Uterus (tissue), 2 donors: Measurements from ENCODE around the gene RREB1.

Source experiments
- CTCF ChIP-seq, 4 experiments: fragments of 200-600 bp in 2 of 4; fragments of 450-650 bp in 2 of 4; sonication (generic) in 2 of 4; IDR thresholded peaks; one replicate each; pipeline ENCODE4 v1.5.1; 2016 to 2019; ENCODE audit warnings: antibody characterized with exemption in 4 of 4, mild to moderate bottlenecking in 2 of 4, moderate library complexity in 1 of 4
- POLR2A ChIP-seq, 2 donors: fragments of 450-650 bp; IDR thresholded peaks; one replicate each; pipeline ENCODE4 v1.6.1; 2016; ENCODE audit warnings: antibody characterized with exemption in 2 of 2, mild to moderate bottlenecking in 1 of 2, moderate library complexity in 1 of 2

DNA sequence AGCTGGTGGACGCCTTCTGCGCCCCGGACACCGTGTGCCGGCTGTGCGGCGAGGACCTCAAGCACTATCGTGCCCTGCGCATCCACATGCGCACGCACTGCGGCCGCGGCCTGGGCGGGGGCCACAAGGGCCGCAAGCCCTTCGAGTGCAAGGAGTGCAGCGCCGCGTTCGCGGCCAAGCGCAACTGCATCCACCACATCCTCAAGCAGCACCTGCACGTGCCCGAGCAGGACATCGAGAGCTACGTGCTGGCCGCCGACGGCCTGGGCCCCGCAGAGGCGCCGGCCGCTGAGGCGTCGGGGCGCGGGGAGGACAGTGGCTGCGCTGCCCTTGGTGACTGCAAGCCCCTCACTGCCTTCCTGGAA is 122.5 kb downstream of the RREB1 start:
- TF ChIP-seq CTCF (IDR thresholded peaks at IDR 0.05) (no peak), POLR2A (IDR thresholded peaks at IDR 0.05) (no peak)
